Karpas-422 (cell line): ENCODE data around the gene ENOX1. TPM values are rescaled to one million over a fixed set of nuclear protein-coding genes. Genes with fewer than 3 reads are reported as not detected.

Source experiments
- DNase-seq: peaks from one replicate; pipeline ENCODE4 v3.0.0-alpha.2; 2015
- H2AFZ ChIP-seq: fragments of 200-600 bp; sonication (generic); 2 replicates; pipeline ENCODE4 v1.6.1; 2014; ENCODE audit warnings: antibody characterized with exemption, low read length, mixed read lengths
- H3K27ac ChIP-seq: fragments of 200-600 bp; sonication (generic); 2 replicates; pipeline ENCODE4 v1.5.1; 2014; ENCODE audit warnings: mild to moderate bottlenecking, low read length, moderate library complexity
- H3K27me3 ChIP-seq: fragments of 200-600 bp; sonication (generic); 2 replicates; pipeline ENCODE4 v1.6.1; 2014; ENCODE audit warnings: low read length, mixed read lengths
- H3K36me3 ChIP-seq: fragments of 200-600 bp; sonication (generic); 2 replicates; pipeline ENCODE4 v1.6.1; 2014; ENCODE audit warnings: low read length, mixed read lengths; ENCODE audit not compliant: insufficient read depth
- H3K4me1 ChIP-seq: fragments of 200-600 bp; sonication (generic); 2 replicates; pipeline ENCODE4 v1.6.1; 2014; ENCODE audit warnings: mild to moderate bottlenecking, low read length, mixed read lengths
- H3K4me2 ChIP-seq: fragments of 200-600 bp; sonication (generic); 2 replicates; pipeline ENCODE4 v1.6.1; 2014; ENCODE audit warnings: low read length, low read depth, mild to moderate bottlenecking; ENCODE audit not compliant: poor library complexity, severe bottlenecking
- H3K4me3 ChIP-seq: fragments of 200-600 bp; sonication (generic); 2 replicates; pipeline ENCODE4 v1.5.1; 2014; ENCODE audit warnings: mild to moderate bottlenecking, antibody characterized with exemption, low read length, mixed read lengths
- H3K79me2 ChIP-seq: fragments of 200-600 bp; sonication (generic); 2 replicates; pipeline ENCODE4 v1.6.1; 2014; ENCODE audit warnings: mild to moderate bottlenecking, low read length, mixed read lengths
- H3K9ac ChIP-seq: fragments of 200-600 bp; sonication (generic); 2 replicates; pipeline ENCODE4 v1.6.0; 2014; ENCODE audit warnings: low read length
- H3K9me2 ChIP-seq: fragments of 200-600 bp; sonication (generic), shearing (Covaris generic); replicated peaks from 2 replicates; pipeline ENCODE4 v1.6.0; 2014; ENCODE audit warnings: mild to moderate bottlenecking, low read length, moderate library complexity; ENCODE audit not compliant: insufficient read depth
- H3K9me3 ChIP-seq: fragments of 300-700, 200-600 bp; sonication (generic); 2 replicates; pipeline ENCODE4 v1.6.1; 2014; ENCODE audit warnings: low read length, mixed read lengths
- H4K20me1 ChIP-seq: fragments of 200-600 bp; sonication (generic); 2 replicates; pipeline ENCODE4 v1.6.1; 2014; ENCODE audit warnings: mild to moderate bottlenecking, antibody characterized with exemption, low read length, low read depth; ENCODE audit not compliant: insufficient read depth
- total RNA-seq: library from RNA; depleted of rRNA; stranded (reverse); fragments of >200 nt; shearing (Covaris generic); gene quantifications from 2 replicates; pipeline ENCODE4 v1.2.3, GENCODE V29; 2014; ENCODE audit warnings: low replicate concordance

The ENOX1 gene
- total RNA-seq, 1 experiment from 2014 or later, result not detected

- no peak overlapping the region for H2AFZ ChIP-seq
- no peaks in the 10 kb centered on the region for H3K9me2 ChIP-seq
- no peaks in the 10 kb centered on the region for H3K79me2 ChIP-seq
- no peak for DNase-seq
- H3K9ac ChIP-seq, result no peak overlapping the region
- H3K27ac ChIP-seq, result no peak overlapping the region
- H3K27me3 ChIP-seq, result no peaks in the 10 kb centered on the region
- H3K4me2 ChIP-seq, result no peak overlapping the region
- no peaks in the 10 kb centered on the region for H3K4me1 ChIP-seq
- no peaks in the 10 kb centered on the region for H4K20me1 ChIP-seq
- H3K36me3 ChIP-seq, result no peaks in the 10 kb centered on the region
- H3K9me3 ChIP-seq, result no peaks in the 10 kb centered on the region
- no peak overlapping the region for H3K4me3 ChIP-seq
Measured at GRCh38 chr13:43797159-43797558, 10.4 kb upstream of the ENOX1 start.

- no peaks in the 10 kb centered on the region for H4K20me1 ChIP-seq
- H2AFZ ChIP-seq, result no peak overlapping the region
- no peaks in the 10 kb centered on the region for H3K9me3 ChIP-seq
- H3K79me2 ChIP-seq, result no peaks in the 10 kb centered on the region
- no peak overlapping the region for H3K4me3 ChIP-seq
- no peaks in the 10 kb centered on the region for H3K36me3 ChIP-seq
- DNase-seq, result no peak
- no peak overlapping the region for H3K4me2 ChIP-seq
- no peaks in the 10 kb centered on the region for H3K9me2 ChIP-seq
- H3K9ac ChIP-seq, result no peak overlapping the region
- no peak overlapping the region for H3K27ac ChIP-seq
- no peaks in the 10 kb centered on the region for H3K27me3 ChIP-seq
- H3K4me1 ChIP-seq, result no peaks in the 10 kb centered on the region
Measured at GRCh38 chr13:43794416-43794815, 7.6 kb upstream of the ENOX1 start.

- Histone ChIP-seq H3K9ac (no peak overlapping the region), H3K9me3 (no peaks in the 10 kb centered on the region), H3K4me3 (no peak overlapping the region), H3K36me3 (no peaks in the 10 kb centered on the region), H3K4me2 (no peak overlapping the region), H3K27ac (no peak overlapping the region), H2AFZ (no peak overlapping the region), H3K27me3 (no peaks in the 10 kb centered on the region), H4K20me1 (no peaks in the 10 kb centered on the region), H3K9me2 (no peaks in the 10 kb centered on the region), H3K79me2 (no peaks in the 10 kb centered on the region), H3K4me1 (no peaks in the 10 kb centered on the region)
- DNase-seq, result no peak
Measured at GRCh38 chr13:43792076-43792881, 5.5 kb upstream of the ENOX1 start.

- H3K4me2 ChIP-seq, result no peak overlapping the region
- H3K36me3 ChIP-seq, result no peaks in the 10 kb centered on the region
- H4K20me1 ChIP-seq, result no peaks in the 10 kb centered on the region
- no peak for DNase-seq
- H3K4me3 ChIP-seq, result no peak overlapping the region
- no peak overlapping the region for H2AFZ ChIP-seq
- no peaks in the 10 kb centered on the region for H3K4me1 ChIP-seq
- no peak overlapping the region for H3K27ac ChIP-seq
- H3K9me2 ChIP-seq, result no peaks in the 10 kb centered on the region
- H3K27me3 ChIP-seq, result no peaks in the 10 kb centered on the region
- no peaks in the 10 kb centered on the region for H3K79me2 ChIP-seq
- H3K9me3 ChIP-seq, result no peaks in the 10 kb centered on the region
- no peak overlapping the region for H3K9ac ChIP-seq
Measured at GRCh38 chr13:43787997-43788396, 1.2 kb upstream of the ENOX1 start.

- no peaks in the 10 kb centered on the region for H3K9me3 ChIP-seq
- H3K9me2 ChIP-seq, result no peaks in the 10 kb centered on the region
- no peaks in the 10 kb centered on the region for H3K79me2 ChIP-seq
- H2AFZ ChIP-seq, result no peak overlapping the region
- no peak overlapping the region for H3K9ac ChIP-seq
- DNase-seq, result no peak
- H3K36me3 ChIP-seq, result no peaks in the 10 kb centered on the region
- H3K27me3 ChIP-seq, result no peaks in the 10 kb centered on the region
- H3K4me3 ChIP-seq, result no peak overlapping the region
- no peaks in the 10 kb centered on the region for H4K20me1 ChIP-seq
- no peak overlapping the region for H3K27ac ChIP-seq
- H3K4me1 ChIP-seq, result no peaks in the 10 kb centered on the region
- no peak overlapping the region for H3K4me2 ChIP-seq
Measured at GRCh38 chr13:43787518-43787891, 733 bp upstream of the ENOX1 start.

GRCh38 chr13:43786472-43786765 is 353 bp downstream of the ENOX1 start:
- Histone ChIP-seq H3K27me3 (no peaks in the 10 kb centered on the region), H3K4me3 (no peak overlapping the region), H2AFZ (no peak overlapping the region), H3K79me2 (no peaks in the 10 kb centered on the region), H4K20me1 (no peaks in the 10 kb centered on the region), H3K4me2 (no peak overlapping the region), H3K27ac (no peak overlapping the region), H3K36me3 (no peaks in the 10 kb centered on the region), H3K9ac (no peak overlapping the region), H3K4me1 (no peaks in the 10 kb centered on the region), H3K9me2 (no peaks in the 10 kb centered on the region), H3K9me3 (no peaks in the 10 kb centered on the region)
- no peak for DNase-seq

GRCh38 chr13:43785650-43786471 is 911 bp downstream of the ENOX1 start:
- H3K4me3 ChIP-seq, result no peak overlapping the region
- no peaks in the 10 kb centered on the region for H3K4me1 ChIP-seq
- H3K27me3 ChIP-seq, result no peaks in the 10 kb centered on the region
- no peaks in the 10 kb centered on the region for H3K79me2 ChIP-seq
- no peaks in the 10 kb centered on the region for H3K36me3 ChIP-seq
- no peak overlapping the region for H3K4me2 ChIP-seq
- no peak overlapping the region for H2AFZ ChIP-seq
- no peak for DNase-seq
- H3K27ac ChIP-seq, result no peak overlapping the region
- no peak overlapping the region for H3K9ac ChIP-seq
- no peaks in the 10 kb centered on the region for H3K9me3 ChIP-seq
- H4K20me1 ChIP-seq, result no peaks in the 10 kb centered on the region
- H3K9me2 ChIP-seq, result no peaks in the 10 kb centered on the region

- Histone ChIP-seq H3K79me2 (no peaks in the 10 kb centered on the region), H4K20me1 (no peaks in the 10 kb centered on the region), H2AFZ (no peak overlapping the region), H3K4me2 (no peak overlapping the region), H3K27me3 (no peaks in the 10 kb centered on the region), H3K9me2 (no peaks in the 10 kb centered on the region), H3K9ac (no peak overlapping the region), H3K36me3 (no peaks in the 10 kb centered on the region), H3K27ac (no peak overlapping the region), H3K9me3 (no peaks in the 10 kb centered on the region), H3K4me3 (no peak overlapping the region), H3K4me1 (no peaks in the 10 kb centered on the region)
- no peak for DNase-seq
Measured at GRCh38 chr13:43785261-43785649, 1.5 kb downstream of the ENOX1 start.
